Panc1 (cell line): Measurements from ENCODE around the gene GEMIN4. TPM values are rescaled to one million over a fixed set of nuclear protein-coding genes. Genes with fewer than 3 reads are reported as not detected.

Source experiments
- ATAC-seq: fragments of 200-7000 bp; cut with Tn5 transposase; 2 replicates; pipeline ENCODE4 v1.9.1; 2020; ENCODE audit warnings: mild to moderate bottlenecking, moderate library complexity
- BruUV-seq: library from RNA; stranded (reverse); fragments of 400-500 nt; replicated peaks from 2 replicates; lab custom pipeline; 2021; lab: Mats Ljungman, UMichigan
- CTCF ChIA-PET: fragments of 300-600 bp; sonication (Branson Sonifier 250); formaldehyde crosslinking; loops from one replicate; lab custom pipeline; 2022; ENCODE audit warnings: antibody characterized with exemption; lab: Charles Lee
- POLR2A ChIA-PET: fragments of 300-600 bp; sonication (Branson Sonifier 250); formaldehyde crosslinking; loops from one replicate; lab custom pipeline; 2022; ENCODE audit warnings: antibody characterized with exemption; lab: Charles Lee
- DNase-seq: peaks from one replicate; pipeline ENCODE4 v3.0.0-alpha.2; 2010; ENCODE audit warnings: low read depth, low spot score
- H3K27ac ChIP-seq: 2 replicates; pipeline ENCODE4 v1.5.1; 2011; ENCODE audit warnings: mild to moderate bottlenecking, low read length, inconsistent platforms
- H3K27me3 ChIP-seq: fragments of 200-500 bp; sonication (Bioruptor generic); 2 replicates; pipeline ENCODE4 v1.6.0; 2014; ENCODE audit warnings: low read length, inconsistent platforms; ENCODE audit not compliant: control insufficient read depth, insufficient read depth
- H3K36me3 ChIP-seq: fragments of 200-500 bp; sonication (Bioruptor generic); 2 replicates; pipeline ENCODE4 v1.5.1; 2014; ENCODE audit warnings: inconsistent platforms, mild to moderate bottlenecking, low read length, moderate library complexity; ENCODE audit not compliant: control insufficient read depth, insufficient read depth
- H3K4me1 ChIP-seq: 2 replicates; pipeline ENCODE4 v1.5.1; 2011; ENCODE audit warnings: inconsistent platforms, mild to moderate bottlenecking, low read length, moderate library complexity; ENCODE audit not compliant: control insufficient read depth, insufficient read depth
- H3K4me3 ChIP-seq, 2 experiments: 2 replicates each; pipeline ENCODE4 v1.5.1; 2011 to 2012; ENCODE audit warnings: low read depth in 2 of 2, low read length in 2 of 2, mild to moderate bottlenecking in 2 of 2, inconsistent platforms in 1 of 2, moderate library complexity in 1 of 2
- H3K9me3 ChIP-seq: fragments of 200-500 bp; sonication (Bioruptor generic); 2 replicates; pipeline ENCODE4 v1.5.1; 2014; ENCODE audit warnings: low read depth, mild to moderate bottlenecking, inconsistent platforms, low read length, moderate library complexity; ENCODE audit not compliant: control insufficient read depth, insufficient read depth
- POLR2AphosphoS5 ChIP-seq: IDR thresholded peaks from 2 replicates; pipeline ENCODE4 v1.6.1; 2012; ENCODE audit warnings: mild to moderate bottlenecking, low read depth, low read length, moderate library complexity
- SIN3A ChIP-seq: IDR thresholded peaks from 2 replicates; pipeline ENCODE4 v1.6.1; 2012; ENCODE audit warnings: low read depth, mild to moderate bottlenecking, low read length, moderate library complexity, borderline replicate concordance; ENCODE audit not compliant: insufficient read depth
- TCF7L2 ChIP-seq: IDR thresholded peaks from 2 replicates; pipeline ENCODE4 v1.6.1; 2011; ENCODE audit warnings: mild to moderate bottlenecking, low read depth, low read length, inconsistent platforms
- in situ Hi-C: cut with HindIII; loops from 2 replicates; pipeline ENCODE4 v1.10.0; 2016; ENCODE audit warnings: low sequenced_read_pairs, low pct_unique_long_range_greater_than_20kb
- intact Hi-C: fragments of 100-400 bp; cut with micrococcal nuclease; formaldehyde crosslinking; loops from one replicate; pipeline ENCODE4 v1.10.0; 2022; ENCODE audit not compliant: unreplicated experiment
- total RNA-seq: library from RNA; stranded (reverse); gene quantifications from one replicate; pipeline ENCODE4 v1.2.1, GENCODE V29; 2021; ENCODE audit not compliant: unreplicated experiment
- TF ChIP-seq, protein P1 (sequence below), 2 experiments: IDR thresholded peaks; 2 replicates each; pipeline ENCODE4 v1.6.1; 2011 to 2012; ENCODE audit warnings: low read depth in 2 of 2, control low read depth in 1 of 2, low read length in 1 of 2, mild to moderate bottlenecking in 1 of 2, moderate library complexity in 1 of 2; ENCODE audit not compliant: insufficient read depth in 1 of 2
- TF ChIP-seq, protein P2 (sequence below): fragments of 450-650 bp; IDR thresholded peaks from 2 replicates; pipeline ENCODE4 v1.5.1; 2017; ENCODE audit warnings: mild to moderate bottlenecking

The GEMIN4 gene
- total RNA-seq, 1 experiment from 2014 or later: 34.9 TPM

DNA sequence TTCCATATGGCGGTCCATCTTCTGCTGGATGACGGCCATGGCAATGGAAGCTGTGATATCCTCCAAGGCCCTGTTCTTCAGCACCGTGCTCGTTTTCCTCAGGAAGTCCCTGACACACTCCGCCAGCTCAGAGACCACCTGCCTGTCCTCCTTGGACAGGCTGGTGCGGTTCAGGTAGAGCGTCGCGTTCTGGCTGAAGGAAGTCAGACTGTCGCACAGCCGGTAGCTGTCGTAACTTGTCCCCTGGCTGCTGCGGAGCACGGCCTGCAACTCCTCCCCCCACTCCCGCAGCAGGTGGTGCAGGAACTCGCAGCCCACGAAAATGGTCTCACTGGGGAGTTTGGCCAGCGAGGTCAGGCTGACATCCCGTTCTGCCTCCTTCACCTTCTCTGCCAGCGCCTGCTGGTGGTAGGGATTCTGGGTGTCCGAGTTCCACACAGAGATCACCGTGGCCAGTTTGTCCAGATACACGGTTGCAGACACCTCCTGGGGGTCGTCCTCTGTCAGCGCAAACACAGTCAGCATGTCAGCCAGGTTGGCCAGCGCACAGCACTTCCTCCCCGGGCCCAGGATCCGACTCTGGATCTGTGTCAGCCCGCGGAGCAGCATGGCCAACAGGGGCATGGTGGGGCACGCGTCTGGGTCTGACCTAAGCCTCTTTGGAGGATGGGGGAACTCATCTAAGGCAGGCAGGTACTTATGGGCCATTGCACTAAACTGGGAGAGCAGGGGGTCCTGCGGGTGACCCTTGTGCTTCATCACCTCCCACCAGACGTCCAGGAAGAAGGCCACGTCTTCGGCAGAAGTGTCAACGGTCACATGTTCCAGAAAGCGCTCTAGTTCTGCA, 5.1 kb downstream of the GEMIN4 start:
- in situ Hi-C loops (no loop called here), intact Hi-C loops (no loop called here)
- no peak for TF ChIP-seq SIN3A
- TF ChIP-seq, protein P1, sequence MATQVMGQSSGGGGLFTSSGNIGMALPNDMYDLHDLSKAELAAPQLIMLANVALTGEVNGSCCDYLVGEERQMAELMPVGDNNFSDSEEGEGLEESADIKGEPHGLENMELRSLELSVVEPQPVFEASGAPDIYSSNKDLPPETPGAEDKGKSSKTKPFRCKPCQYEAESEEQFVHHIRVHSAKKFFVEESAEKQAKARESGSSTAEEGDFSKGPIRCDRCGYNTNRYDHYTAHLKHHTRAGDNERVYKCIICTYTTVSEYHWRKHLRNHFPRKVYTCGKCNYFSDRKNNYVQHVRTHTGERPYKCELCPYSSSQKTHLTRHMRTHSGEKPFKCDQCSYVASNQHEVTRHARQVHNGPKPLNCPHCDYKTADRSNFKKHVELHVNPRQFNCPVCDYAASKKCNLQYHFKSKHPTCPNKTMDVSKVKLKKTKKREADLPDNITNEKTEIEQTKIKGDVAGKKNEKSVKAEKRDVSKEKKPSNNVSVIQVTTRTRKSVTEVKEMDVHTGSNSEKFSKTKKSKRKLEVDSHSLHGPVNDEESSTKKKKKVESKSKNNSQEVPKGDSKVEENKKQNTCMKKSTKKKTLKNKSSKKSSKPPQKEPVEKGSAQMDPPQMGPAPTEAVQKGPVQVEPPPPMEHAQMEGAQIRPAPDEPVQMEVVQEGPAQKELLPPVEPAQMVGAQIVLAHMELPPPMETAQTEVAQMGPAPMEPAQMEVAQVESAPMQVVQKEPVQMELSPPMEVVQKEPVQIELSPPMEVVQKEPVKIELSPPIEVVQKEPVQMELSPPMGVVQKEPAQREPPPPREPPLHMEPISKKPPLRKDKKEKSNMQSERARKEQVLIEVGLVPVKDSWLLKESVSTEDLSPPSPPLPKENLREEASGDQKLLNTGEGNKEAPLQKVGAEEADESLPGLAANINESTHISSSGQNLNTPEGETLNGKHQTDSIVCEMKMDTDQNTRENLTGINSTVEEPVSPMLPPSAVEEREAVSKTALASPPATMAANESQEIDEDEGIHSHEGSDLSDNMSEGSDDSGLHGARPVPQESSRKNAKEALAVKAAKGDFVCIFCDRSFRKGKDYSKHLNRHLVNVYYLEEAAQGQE (IDR thresholded peaks at IDR 0.05; ENCODE audit: insufficient read depth in 1 of 2, low read depth in 2 of 2, low read length in 1 of 2): no peak
- TF ChIP-seq, protein P2, sequence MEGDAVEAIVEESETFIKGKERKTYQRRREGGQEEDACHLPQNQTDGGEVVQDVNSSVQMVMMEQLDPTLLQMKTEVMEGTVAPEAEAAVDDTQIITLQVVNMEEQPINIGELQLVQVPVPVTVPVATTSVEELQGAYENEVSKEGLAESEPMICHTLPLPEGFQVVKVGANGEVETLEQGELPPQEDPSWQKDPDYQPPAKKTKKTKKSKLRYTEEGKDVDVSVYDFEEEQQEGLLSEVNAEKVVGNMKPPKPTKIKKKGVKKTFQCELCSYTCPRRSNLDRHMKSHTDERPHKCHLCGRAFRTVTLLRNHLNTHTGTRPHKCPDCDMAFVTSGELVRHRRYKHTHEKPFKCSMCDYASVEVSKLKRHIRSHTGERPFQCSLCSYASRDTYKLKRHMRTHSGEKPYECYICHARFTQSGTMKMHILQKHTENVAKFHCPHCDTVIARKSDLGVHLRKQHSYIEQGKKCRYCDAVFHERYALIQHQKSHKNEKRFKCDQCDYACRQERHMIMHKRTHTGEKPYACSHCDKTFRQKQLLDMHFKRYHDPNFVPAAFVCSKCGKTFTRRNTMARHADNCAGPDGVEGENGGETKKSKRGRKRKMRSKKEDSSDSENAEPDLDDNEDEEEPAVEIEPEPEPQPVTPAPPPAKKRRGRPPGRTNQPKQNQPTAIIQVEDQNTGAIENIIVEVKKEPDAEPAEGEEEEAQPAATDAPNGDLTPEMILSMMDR: no peak
- no peak for TF ChIP-seq POLR2AphosphoS5
- TF ChIP-seq TCF7L2: no peak
- Histone ChIP-seq H3K4me1 (peaks cover 4% of the 10 kb centered on the region; the same call in 1 of the 2 replicates), H3K27me3 (no peaks in the 10 kb centered on the region), H3K9me3 (no peaks in the 10 kb centered on the region), H3K27ac (no peak overlapping the region), H3K36me3 (peaks cover 12% of the 10 kb centered on the region), H3K4me3 (no peak overlapping the region)
- DNase-seq: no peak
- ATAC-seq: no peak
- ChIA-PET CTCF (no interaction called here), POLR2A (no interaction called here)
- BruUV-seq: no TSS peak

DNA sequence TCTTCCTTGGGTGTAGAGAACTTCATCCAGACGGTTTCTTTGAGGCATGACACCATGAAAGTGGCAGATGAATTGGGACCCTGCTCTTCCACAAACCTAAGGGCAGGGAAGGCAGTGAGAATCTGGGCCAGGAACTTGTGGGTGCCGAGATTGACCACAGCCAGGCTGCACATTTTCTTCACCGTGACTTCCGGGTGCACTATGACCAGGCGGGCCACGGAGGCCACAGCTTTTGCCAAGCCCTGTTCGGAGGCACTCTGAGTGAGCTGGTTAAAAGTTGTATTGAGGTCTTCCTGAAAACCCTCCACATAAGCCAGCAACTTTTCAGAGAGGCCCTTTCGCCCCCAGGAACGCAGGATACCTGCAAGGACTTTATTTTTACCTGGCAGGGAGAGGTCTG, 5.9 kb downstream of the GEMIN4 start:
- in situ Hi-C loops (no loop called here), intact Hi-C loops (no loop called here)
- ATAC-seq (no peak), DNase-seq (no peak)
- BruUV-seq: no TSS peak
- H3K36me3 ChIP-seq: peaks cover 6% of the 10 kb centered on the region
- CTCF ChIA-PET: no interaction called here
- H3K4me1 ChIP-seq: peaks cover 4% of the 10 kb centered on the region; the same call in 1 of the 2 replicates
- H3K27ac ChIP-seq: no peak overlapping the region
- POLR2A ChIA-PET: no interaction called here
- no peak for TF ChIP-seq POLR2AphosphoS5
- TF ChIP-seq TCF7L2: no peak
- TF ChIP-seq, protein P1 (IDR thresholded peaks at IDR 0.05; ENCODE audit: insufficient read depth in 1 of 2, low read depth in 2 of 2, low read length in 1 of 2): no peak
- TF ChIP-seq, protein P2: no peak
- no peak for TF ChIP-seq SIN3A
- no peaks in the 10 kb centered on the region for H3K27me3 ChIP-seq
- no peak overlapping the region for H3K4me3 ChIP-seq
- H3K9me3 ChIP-seq: no peaks in the 10 kb centered on the region
